GM10266 (cell line): Measurements from ENCODE around the gene DPF3.
A peak's percentile ranks its signal among the peaks of the same experiment; 100 is the strongest.

Experiments
- DNase-seq: peaks from one replicate; pipeline ENCODE4 v3.0.0; 2012; ENCODE audit errors: extremely low spot score
- TF ChIP-seq, protein P1 (sequence below): IDR thresholded peaks from 2 replicates; pipeline ENCODE4 v1.5.1; 2012; ENCODE audit warnings: mild to moderate bottlenecking, low read depth; ENCODE audit not compliant: control insufficient read depth, insufficient read depth; ENCODE audit errors: missing control alignments

DPF3 gene

DNA sequence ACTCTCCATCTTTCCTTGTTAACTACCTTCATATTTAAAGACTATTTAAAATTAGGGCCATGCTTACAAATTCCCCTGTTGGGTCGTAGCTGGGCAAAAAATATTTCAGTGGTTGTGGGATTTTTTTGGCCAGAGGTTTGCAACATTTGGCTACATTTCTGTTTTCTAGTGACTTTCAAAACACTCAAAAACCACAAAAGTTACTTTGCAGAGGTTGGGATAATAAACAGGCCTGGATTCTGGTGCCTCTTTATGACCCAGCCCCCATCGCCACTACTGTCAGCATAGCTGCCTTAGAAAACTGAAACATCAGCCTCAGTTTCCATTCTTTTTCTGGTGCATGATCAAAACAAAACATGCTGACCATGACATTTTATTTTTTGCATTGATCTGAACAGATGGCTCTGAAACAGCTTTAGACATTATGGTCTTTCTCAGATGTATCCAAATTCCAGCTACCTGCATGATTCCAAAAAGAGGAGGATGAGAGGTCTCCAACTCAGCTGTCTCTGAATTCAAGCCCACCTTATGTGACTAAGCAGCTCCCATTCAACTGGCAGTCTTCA, 5.2 kb downstream of the DPF3 start:
- TF ChIP-seq, protein P1, sequence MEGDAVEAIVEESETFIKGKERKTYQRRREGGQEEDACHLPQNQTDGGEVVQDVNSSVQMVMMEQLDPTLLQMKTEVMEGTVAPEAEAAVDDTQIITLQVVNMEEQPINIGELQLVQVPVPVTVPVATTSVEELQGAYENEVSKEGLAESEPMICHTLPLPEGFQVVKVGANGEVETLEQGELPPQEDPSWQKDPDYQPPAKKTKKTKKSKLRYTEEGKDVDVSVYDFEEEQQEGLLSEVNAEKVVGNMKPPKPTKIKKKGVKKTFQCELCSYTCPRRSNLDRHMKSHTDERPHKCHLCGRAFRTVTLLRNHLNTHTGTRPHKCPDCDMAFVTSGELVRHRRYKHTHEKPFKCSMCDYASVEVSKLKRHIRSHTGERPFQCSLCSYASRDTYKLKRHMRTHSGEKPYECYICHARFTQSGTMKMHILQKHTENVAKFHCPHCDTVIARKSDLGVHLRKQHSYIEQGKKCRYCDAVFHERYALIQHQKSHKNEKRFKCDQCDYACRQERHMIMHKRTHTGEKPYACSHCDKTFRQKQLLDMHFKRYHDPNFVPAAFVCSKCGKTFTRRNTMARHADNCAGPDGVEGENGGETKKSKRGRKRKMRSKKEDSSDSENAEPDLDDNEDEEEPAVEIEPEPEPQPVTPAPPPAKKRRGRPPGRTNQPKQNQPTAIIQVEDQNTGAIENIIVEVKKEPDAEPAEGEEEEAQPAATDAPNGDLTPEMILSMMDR = no peak
- no peak for DNase-seq

DNA sequence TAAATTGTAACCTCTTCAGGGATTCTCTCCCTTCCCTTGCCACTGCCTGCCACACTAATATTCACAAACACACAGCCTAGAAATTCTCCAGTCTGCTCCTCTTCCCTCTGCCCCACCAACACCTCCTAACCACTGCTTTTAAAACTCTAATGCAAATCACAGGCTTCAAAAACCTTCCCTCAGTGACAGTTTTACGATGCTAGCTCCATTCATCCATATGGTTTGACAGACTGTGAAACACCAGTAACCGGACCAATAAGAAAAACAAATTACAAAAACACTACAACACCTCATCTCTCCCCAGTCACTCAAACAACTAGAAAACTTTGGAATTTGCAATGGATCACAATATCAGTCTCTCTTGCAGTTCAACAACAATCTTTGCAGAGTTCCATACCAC, 5.7 kb downstream of the DPF3 start:
- TF ChIP-seq, protein P1 = no peak
- DNase-seq = no peak

DNA sequence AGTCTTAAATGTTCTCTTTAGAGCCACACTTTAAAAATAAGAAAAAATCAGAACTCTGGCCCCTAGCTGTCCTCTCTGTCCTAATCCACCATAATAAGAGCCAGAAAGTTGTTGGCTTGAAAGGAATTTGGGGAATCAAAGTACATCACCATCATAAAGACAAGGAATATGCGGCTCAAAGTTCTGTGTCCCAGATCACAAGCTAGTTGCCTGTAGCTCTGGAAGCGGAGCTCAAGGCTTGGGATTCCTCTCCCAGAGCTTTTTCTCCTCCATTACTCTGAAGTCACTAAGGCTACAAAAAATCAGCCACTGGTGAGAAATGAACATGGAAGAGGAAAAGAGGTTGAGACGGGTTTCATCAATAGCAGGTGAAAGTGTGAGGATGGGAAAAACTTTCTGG, 6.4 kb downstream of the DPF3 start:
- no peak for DNase-seq
- TF ChIP-seq, protein P1 = no peak

DNA sequence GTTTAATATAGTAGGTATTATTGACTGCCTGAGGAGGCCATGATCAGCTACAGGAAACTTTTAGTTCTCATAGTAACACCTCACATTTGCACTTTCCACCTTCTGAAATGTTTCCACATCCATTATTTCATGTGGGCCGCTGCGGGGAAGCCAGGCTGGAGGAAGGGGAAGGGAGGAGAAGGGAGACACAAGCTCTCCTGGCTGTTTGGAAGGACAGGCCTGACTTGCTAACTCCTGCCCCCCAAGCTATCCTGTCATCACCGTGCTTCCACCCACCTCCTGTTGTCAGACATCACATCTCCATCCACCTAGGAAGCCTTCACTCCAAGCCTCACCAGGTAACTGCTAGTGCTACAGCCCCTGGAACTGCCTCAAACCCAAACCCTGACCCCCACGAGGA, 9.5 kb downstream of the DPF3 start:
- DNase-seq = no peak
- TF ChIP-seq, protein P1 = no peak

DNA sequence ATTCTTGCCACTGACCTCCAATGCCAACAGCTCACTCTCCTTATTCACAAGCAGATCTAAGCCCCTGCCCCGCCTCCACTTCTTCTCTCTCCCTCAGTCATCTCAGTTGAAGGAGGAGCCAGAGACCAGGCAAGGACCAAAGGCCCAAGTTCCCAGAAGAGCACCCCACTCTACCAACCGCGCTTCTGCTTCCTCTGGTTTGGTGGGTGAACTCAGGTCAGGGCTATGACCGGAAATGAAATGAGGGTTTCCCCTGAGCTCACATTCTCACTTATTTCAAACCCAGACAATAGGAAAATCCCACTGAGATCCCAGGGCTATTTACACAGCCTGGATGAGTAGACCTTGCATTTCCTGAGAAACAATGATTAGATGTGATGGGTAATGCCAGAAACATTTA, 9.9 kb downstream of the DPF3 start:
- peak; percentile 35 for DNase-seq
- TF ChIP-seq, protein P1 = no peak

DNA sequence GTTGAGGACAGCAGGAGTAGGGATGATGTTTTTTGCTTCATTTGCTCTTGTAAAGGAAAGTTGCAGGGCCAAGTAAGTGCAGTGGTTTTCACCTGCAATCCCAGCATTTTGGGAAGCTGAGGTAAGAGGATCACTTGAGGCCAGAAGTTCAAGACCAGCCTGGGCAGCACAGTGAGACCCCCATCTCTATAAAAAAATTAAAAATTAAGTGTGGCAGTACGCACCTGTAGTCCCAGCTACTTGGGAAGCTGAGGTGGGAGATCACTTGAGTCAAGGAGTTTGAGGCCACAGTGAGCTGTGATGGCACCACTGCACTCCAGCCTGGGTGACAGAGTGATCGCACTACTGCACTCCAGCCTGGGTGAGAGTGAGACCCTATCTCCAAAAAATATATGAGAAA, 10.8 kb downstream of the DPF3 start:
- TF ChIP-seq, protein P1 = no peak
- DNase-seq = no peak

DNA sequence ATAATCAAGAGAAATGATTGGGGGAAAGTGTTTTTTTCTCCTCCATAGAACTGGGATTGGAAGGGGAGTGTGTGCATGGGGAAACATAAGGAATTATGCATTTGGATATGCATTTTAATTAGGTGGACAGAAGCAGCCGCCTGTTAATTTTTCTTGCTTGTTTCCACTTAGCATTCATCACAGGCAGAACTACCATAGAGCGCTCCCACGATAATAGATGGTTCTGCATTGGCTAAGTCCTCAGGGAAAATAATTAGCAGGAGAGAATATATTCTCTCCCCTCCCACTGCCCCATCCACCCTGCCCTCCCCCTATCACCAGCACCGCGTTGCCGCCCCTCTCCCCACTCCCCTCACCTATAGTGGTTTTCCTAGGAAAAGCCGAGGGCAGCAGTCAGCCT, 11.4 kb downstream of the DPF3 start:
- TF ChIP-seq, protein P1 = no peak
- no peak for DNase-seq
